Kidney epithelial cell (primary cell): Measurements from ENCODE around the gene EXTL1. TPM values are rescaled to one million over a fixed set of nuclear protein-coding genes. Genes with fewer than 3 reads are reported as not detected.

Source experiments
- DNase-seq: peaks from one replicate; pipeline ENCODE4 v3.0.0-alpha.2; 2010; ENCODE audit warnings: low read depth
- H3K27me3 ChIP-seq: 2 replicates; pipeline ENCODE4 v1.6.0; 2011; ENCODE audit warnings: low read length; ENCODE audit not compliant: control insufficient read depth, insufficient read depth
- H3K36me3 ChIP-seq: 2 replicates; pipeline ENCODE4 v1.5.1; 2011; ENCODE audit warnings: low read length; ENCODE audit not compliant: control insufficient read depth, insufficient read depth
- H3K4me3 ChIP-seq: 2 replicates; pipeline ENCODE4 v1.5.1; 2011; ENCODE audit warnings: low read depth, mild to moderate bottlenecking, control low read depth, low read length
- total RNA-seq: library from RNA; depleted of rRNA; stranded (reverse); fragments of >200 nt; gene quantifications from 2 replicates; pipeline ENCODE4 v1.2.3, GENCODE V29; 2015
- TF ChIP-seq, protein P1 (sequence below): IDR thresholded peaks from 2 replicates; pipeline ENCODE4 v1.5.1; 2011; ENCODE audit warnings: mild to moderate bottlenecking, moderate library complexity, low read length, control low read depth, inconsistent platforms; ENCODE audit not compliant: insufficient read depth, poor library complexity, severe bottlenecking

Gene EXTL1
- total RNA-seq, 1 donor from 2014 or later, result 1.3 TPM

GRCh38 chr1:26025517-26025916, 3.9 kb downstream of the EXTL1 start:
- Histone ChIP-seq H3K36me3 (no peaks in the 10 kb centered on the region), H3K27me3 (peaks cover 3% of the 10 kb centered on the region), H3K4me3 (no peak overlapping the region)
- TF ChIP-seq, protein P1, sequence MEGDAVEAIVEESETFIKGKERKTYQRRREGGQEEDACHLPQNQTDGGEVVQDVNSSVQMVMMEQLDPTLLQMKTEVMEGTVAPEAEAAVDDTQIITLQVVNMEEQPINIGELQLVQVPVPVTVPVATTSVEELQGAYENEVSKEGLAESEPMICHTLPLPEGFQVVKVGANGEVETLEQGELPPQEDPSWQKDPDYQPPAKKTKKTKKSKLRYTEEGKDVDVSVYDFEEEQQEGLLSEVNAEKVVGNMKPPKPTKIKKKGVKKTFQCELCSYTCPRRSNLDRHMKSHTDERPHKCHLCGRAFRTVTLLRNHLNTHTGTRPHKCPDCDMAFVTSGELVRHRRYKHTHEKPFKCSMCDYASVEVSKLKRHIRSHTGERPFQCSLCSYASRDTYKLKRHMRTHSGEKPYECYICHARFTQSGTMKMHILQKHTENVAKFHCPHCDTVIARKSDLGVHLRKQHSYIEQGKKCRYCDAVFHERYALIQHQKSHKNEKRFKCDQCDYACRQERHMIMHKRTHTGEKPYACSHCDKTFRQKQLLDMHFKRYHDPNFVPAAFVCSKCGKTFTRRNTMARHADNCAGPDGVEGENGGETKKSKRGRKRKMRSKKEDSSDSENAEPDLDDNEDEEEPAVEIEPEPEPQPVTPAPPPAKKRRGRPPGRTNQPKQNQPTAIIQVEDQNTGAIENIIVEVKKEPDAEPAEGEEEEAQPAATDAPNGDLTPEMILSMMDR, result no peak
- no peak for DNase-seq

DNA sequence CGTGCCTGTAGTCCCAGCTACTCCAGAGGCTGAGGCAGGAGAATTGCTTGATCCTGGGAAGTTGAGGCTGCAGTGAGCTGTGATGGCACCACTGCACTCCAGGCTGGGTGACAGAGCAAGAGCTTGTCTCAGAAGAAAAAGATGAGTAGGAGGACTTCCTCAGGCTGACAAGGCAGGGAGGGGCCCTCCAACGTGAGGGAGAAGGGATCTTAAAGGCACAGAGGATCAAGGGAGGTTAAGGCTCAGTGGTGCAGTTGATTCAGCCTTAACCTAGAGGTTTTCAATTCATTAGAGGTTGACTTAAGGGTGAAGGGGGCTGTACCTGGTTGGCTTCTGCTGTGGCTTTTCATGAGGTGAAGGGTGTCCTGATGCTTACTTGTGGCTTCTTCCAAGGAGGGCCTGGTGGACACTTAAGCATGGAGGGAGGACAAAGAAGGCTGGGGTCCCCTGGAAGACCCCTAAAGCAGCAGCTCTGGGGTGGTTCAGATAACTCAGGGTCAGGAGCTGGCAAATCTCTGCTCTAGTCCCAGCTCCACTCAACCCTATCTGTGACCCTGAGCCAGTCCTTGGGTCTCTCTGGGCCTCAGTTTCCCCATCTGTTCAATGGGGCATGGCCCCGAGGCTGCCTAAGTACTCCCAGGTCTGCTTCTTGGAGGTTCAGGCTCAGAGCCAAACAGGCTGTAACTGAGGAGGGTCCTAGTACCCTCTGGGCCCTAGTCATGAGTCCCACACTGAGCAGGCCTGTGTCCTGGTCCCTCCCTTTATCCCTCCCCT, 6.3 kb downstream of the EXTL1 start:
- TF ChIP-seq, protein P1, result no peak
- Histone ChIP-seq H3K27me3 (no peaks in the 10 kb centered on the region), H3K4me3 (no peak overlapping the region), H3K36me3 (no peaks in the 10 kb centered on the region)
- no peak for DNase-seq

DNA sequence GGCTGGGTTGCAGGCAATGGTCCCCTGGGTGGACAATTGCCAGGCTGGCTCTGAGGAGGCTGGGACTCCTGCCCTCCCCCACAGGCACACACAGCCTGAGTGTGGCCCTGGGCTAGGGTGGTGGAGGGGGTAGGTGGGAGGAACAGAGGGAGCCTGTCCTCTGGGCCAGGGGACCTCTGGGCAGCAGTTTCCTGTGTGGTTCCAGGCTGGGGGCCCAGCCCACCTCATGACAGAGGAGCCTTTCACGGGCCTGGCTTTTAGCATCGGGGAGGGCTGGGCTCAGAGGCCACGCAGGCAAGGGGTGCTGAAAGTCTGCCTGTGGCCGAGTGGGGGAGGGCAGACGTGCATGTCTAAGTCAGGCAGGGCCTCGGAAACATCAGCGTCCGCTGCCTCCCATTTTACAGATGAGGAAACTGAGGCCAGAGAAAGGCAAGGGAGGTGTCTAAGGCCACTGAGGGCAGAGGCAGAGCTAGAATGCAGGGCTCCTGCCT, 7.0 kb downstream of the EXTL1 start:
- Histone ChIP-seq H3K27me3 (no peaks in the 10 kb centered on the region), H3K4me3 (no peak overlapping the region), H3K36me3 (no peaks in the 10 kb centered on the region)
- TF ChIP-seq, protein P1, result no peak
- DNase-seq, result no peak

DNA sequence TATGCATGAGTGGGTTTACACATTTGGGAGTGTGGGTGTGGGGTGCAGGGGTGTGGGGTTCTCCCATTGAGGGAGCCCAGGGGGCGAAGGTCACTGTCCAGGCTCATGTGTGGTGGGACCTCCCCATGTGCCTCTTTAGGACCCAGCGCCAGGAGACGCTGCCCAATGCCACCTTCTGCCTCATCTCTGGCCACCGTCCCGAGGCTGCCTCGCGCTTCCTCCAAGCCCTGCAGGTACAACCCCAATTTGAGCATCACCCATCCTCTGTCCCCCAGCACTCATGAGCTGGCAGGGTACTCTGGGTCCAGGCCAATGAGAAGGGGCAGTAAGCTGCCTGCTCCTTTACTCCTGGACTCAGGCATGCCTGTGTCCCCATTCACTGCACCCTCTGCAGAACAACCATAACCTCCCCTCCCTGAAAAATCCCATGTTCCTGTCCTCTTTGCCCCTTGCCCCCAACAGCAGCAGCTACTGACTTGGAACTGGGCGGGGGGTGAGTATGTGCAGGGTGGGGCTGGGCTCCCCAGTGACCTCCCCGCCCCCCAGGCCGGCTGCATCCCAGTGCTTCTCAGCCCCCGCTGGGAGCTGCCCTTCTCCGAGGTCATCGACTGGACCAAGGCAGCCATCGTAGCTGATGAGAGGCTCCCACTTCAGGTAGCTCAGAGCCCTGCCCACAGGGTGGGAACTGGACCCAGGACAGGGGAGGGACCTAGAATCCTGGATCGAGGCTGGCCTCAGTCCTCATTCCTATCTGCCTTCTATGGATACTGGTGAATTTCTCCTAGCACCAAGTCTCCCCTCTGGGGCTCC, 7.7 kb downstream of the EXTL1 start:
- H3K27me3 ChIP-seq, result no peaks in the 10 kb centered on the region
- no peak for DNase-seq
- no peaks in the 10 kb centered on the region for H3K36me3 ChIP-seq
- TF ChIP-seq, protein P1, result no peak
- no peak overlapping the region for H3K4me3 ChIP-seq

DNA sequence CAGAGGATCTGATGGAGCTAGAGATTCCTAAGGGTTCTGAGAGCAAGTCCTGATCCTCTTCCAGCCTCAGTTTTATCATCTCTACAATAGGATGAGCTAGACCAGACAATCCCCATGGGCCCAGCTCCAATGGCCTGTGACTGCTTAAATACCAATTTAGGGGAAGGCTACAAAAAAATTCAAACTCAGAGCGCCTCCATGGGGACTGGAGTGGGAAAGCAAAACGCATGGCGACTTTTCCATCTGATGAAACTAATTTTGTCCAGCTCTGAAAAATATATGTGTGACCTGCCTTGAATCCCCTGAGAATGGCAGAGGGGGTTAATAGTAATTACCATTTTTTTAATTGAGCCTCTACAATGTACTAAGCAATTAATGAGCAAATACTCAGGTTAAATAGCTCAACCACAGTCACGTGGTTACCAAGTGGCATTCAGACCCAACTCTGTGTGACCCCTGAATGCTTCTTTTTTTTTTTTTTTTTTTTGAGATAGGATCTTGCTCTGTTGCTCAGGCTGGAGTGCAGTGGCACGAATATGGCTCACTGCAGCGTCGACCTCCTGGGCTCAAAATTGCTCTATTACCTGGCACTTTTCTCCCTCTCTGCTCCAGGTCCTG, 8.4 kb downstream of the EXTL1 start:
- TF ChIP-seq, protein P1, result peak; percentile 8
- no peak for DNase-seq
- no peaks in the 10 kb centered on the region for H3K36me3 ChIP-seq
- H3K4me3 ChIP-seq, result no peak overlapping the region
- H3K27me3 ChIP-seq, result no peaks in the 10 kb centered on the region
